ENCODE results near the gene ZFP90.
"Not testable (repeated sequence)": the region's sequence is repeated elsewhere in the genome, so short reads cannot be mapped to it uniquely, and the experiment has no call there.

The ZFP90 gene

DNA sequence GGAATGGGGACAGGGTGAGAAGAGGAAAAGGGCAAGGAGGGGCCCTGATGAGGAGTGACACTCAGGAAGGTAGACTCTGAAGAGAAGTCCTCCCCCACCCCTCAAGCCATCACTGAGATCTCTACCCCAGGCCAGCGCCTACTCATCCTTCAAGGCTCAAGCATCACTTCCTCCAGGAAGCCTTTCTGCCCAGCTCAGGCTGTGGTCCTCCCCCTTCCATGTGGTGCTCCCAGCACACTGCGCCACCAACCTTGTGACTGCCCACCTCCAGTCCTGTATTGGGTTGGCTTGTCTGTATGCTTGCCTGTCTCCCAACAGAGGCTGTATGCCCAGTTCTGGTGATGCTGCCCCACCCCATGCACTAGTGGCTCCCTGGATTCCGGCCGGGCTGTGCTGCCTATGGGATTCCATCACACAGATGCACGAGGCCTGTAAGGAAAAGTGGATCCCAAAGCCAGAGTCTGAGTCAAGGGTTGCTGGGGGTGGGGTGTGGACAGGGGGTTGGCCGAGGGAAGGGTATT is 19.8 kb upstream of the ZFP90 start:
- DNase-seq (ENCODE audit: low spot score), result no peak

DNA sequence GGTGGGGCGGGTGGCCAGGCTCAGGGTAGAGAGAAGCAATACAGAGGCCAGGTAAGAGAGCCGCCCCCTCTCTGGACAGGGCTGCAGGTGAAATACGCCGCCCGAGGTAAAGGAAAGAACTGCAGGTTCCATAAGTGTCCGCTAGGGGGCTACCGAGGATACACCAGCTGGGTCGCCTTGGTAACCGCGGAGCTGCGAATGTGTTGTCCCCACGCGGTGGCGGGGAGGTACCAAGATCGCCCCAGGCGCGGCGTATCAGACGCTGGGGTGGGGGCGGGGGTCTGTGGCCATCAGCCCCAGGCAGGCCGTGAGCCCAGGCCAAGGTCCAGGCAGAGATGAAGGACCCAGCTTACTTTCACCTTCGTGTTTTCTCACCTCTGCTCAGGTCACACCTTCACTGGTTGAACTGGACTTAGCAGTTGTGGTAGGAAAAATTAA is 18.4 kb upstream of the ZFP90 start:
- DNase-seq (ENCODE audit: low spot score), result peak; percentile 71

DNA sequence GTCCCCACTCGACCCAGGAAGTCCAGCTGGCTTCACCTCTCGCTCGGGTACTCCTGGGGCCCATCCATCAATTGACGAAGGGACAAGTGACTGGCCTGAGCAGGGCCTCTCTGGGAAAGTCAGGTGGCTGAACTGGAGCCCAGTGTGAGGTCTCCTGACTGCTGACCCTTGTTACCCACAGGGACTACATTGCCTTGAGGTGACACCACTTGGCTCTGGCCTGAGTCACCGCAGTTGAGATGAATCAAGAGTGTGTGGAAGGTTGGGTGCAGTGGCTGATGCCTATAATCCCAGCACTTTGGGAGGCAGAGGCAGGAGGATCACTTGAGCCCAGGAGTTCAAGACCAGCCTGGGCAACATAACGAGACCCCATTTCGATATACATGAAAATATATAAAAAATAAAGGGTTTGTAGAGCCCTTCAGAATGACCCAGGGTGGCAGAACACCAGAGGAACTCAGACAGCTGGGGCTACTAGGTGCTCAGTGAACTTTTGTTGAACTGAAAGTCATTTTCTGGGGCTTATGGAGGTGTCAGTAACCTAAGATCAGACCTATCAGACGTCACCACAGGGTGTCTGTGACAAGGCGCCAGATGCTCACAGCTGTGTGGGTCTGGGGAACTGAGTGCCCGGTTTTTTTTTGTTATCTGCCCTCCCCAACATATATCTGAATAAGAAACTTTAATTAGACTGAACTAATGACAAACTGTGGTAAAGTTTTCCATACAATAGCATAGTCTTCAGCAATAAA is 14.8 kb upstream of the ZFP90 start:
- DNase-seq (ENCODE audit: low spot score), result no peak

DNA sequence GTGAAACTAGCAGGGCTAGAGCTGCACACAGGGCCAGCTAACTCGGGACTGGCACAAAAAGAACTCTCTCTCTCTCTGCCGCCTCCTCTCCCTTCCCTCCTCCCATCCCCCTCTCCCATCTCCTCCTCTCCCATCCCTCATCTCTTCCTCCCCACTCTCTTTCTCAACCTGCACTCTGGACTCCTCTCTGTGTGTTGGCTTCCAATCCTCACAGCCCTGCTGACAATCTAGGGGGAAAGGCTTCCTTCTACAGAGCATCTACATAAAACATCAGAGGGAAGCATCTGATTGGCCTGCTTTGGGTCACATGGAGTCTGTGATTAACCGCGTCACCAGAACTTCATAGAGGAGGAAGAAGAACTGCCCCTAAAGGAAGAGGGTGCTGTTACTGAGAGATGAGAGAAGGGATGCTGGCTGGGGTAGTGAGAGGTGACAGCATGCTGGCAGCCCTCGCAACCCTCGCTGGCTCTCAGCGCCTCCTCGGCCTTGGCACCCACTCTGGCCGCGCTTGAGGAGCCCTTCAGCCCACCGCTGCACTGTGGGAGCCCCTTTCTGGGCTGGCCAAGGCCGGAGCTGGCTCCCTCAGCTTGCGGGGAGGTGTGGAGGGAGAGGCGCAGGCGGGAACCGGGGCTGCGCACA is 12.8 kb upstream of the ZFP90 start:
- DNase-seq (ENCODE audit: low spot score), result no peak

DNA sequence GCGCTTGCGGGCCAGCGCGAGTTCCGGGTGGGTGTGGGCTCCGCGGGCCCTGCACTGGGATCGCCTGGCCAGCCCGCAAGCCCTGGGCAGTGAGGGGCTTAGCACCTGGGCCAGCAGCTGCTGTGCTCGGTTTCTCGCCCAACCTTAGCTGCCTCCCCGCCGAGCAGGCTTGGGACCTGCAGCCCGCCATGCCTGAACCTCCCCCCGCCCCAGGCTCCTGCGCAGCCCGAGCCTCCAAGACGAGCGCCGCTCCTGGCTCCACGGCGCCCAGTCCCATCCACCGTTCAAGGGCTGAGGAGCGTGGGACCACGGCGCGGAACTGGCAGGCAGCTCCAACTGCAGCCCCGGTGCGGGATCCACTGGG is 12.3 kb upstream of the ZFP90 start:
- no peak for DNase-seq (ENCODE audit: low spot score)

DNA sequence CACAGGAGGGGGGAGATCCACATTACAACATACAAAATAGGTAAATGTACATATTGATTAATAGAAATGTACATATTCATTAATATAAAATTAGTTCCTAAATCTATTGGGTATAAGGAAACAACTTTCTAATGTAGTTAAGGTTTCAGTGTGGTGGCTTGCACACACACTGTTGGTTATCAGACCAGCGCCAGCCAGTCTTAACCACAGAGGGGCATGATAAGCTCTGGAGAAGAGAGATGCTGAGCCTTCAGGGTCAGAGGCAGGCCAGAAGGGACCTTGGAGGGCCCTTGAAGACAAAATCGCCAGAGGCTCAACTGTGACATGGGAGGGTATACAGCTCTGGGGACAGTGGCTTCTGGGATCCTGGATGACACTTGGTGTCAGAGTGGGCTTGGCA is 10.9 kb upstream of the ZFP90 start:
- DNase-seq (ENCODE audit: low spot score), result no peak

DNA sequence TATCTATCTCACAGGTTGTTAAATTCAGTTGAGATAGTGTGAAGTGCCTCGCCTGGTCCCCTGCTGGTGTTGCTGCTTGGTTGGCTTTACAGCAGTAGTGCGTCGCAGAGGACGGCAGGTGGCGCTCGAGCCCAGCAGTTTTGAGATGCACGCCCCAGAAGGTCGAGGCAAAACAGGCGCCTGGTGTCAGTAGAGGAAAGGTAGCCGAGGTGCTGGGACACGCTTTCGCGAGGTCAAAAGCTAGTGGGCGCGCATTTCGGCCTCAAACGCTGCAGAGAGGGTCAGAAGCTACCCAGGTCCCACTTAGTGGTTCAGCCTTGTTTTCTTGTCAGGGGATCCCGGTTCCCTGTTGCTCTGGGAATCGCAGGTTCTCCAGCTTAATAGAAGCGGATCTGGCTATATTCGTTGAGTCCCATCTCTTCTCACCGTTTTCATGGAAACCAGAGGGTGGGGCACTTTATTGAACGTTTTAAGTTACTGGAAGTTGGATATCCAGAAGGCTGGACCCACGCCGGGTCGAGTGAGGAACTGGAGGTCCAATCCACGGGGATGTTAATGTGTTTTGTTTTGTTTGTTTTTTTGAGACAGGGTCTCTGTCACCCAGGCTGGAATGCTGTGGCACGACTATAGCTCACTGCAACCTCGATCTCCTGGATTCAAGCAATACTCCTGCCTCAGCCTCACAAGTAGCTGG is 10.3 kb upstream of the ZFP90 start:
- DNase-seq (ENCODE audit: low spot score), result peak; percentile 77

DNA sequence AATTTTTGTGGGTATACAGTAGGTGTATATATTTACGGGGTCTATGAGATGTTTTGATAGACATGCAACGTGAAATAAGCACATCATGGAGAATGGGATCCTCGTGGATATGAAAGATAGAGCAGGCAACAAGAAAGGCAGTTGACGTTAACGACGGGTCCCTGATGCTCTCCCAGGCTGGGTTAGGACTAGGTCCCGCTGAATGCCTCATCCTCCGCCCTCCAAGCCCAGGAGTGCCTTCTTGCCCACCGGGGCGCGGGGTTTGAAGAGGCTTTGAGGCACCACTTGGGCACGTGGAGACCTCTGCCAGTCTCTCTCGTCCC is 9.5 kb upstream of the ZFP90 start:
- DNase-seq (ENCODE audit: low spot score), result no peak

DNA sequence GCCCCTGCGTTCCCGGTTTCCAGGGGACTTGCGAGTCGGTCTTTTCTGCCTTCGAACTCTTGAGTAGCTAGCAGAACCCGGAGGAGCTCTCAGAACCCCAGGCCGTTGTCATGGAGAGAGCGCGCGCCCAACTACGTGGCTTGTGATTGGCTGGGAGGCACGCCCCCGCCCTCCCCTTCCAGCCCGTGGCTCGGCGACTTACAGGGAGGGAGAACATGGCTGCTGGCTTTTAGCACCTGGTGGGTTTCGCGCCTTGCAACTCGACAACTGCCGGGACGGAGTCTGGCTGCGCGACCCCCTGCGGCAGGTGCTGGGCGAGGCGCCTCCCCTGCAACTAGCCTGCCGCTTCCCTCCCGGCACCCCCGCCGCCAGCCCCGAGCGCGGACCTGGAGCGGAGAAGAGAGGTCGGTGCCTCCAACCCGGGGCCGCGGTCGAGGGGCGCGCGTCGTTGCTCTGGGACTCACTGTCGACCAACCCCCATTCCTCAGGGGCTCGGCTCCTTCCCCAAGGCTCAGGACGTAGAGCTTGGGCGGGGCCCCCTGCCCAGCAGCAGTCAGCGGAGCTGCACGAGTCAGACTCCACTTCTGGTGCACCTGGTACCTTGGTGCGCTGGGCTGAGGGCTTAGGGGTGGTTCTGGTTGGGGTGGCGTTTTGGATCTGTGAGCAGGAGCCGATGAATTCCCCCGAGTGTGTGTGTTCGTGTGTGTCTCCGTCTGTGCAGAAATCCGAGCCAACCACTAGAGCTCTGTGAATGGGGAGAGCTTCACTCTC is 9.0 kb upstream of the ZFP90 start:
- DNase-seq (ENCODE audit: low spot score), result peak; percentile 90

DNA sequence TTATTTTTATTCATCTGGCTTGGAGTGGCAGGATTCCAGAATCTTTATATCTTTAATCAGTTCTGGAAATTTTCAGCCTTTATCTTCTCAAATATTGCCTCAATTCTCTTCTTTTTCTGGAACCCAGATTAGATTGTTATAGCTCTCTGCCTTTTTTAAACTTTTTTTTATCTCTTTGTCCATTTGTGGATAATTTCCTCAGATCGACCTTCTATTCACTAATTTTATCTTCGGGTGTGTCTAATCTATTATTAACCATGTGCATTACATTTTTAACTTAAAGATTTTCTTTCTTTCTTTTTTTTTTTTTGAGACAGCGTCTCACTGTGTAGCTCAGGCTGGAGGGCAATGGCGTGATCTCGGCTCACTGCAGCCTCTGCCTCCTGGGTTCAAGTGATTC is 5.2 kb upstream of the ZFP90 start:
- DNase-seq (ENCODE audit: low spot score), result no peak

DNA sequence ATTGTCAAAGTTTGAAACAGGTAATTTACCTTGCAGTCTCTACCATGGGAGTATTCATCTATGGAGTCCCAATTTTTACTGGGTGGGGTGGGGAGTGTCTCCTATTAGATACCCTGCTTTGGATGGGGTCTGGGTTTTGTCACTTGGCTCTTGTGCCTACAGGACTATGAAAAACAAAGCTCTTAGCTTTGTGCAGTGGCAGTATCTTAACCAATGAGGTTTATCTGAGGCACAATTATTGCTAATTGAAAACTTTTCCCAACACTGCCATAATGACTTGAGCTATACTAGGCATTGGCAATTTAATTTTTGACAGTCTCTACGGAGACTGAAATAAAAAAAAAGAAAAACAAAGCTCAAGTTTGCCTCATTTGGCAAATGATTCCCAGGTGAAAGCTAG is 3.8 kb upstream of the ZFP90 start:
- no peak for DNase-seq (ENCODE audit: low spot score)

DNA sequence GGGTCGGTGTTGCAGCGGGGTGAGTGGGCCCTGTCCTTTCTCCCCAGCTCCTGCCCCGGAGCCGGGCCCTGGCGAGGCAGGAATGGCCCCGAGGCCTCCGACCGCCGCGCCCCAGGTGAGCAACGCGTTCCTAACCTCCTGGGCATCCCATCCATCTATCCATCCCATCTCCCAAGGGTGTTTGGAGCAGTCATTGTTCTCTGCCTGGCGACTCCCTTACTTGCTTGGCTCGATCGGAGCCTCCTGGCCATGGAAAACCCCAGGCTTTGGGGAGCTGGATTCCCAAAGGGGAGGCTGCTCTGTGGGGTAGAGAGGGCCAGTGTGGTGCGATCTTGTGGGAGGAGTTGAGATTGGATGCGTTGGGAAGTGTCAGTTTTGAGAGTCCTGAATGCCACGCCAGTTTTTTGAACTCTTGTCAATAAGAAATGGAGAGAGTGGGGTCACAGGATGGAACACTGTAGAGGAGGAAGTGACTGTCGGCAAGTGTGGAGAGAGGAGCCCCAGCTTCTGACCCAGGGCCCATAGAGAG is 684 bp downstream of the ZFP90 start:
- DNase-seq (ENCODE audit: low spot score), result peak; percentile 14

DNA sequence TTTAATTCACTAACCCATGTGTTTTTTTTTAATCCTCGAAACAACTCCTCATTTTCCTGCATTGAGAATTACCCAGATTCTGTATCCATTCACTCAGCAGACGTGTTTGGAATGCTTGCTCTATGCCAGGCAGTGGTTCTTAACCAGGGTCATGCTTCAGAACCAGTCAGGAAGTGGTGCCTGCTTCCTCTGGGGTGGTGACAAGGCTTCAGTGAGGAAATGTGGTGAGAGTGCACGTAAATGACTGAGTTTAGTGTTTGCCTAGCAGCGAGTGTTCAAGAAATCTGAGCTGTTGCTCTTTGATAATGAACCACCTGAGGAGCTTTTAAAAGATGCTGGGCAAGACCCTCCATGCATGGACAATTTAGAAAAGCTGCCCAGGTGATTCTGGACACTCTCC is 9.9 kb downstream of the ZFP90 start:
- DNase-seq (ENCODE audit: low spot score), result no peak

DNA sequence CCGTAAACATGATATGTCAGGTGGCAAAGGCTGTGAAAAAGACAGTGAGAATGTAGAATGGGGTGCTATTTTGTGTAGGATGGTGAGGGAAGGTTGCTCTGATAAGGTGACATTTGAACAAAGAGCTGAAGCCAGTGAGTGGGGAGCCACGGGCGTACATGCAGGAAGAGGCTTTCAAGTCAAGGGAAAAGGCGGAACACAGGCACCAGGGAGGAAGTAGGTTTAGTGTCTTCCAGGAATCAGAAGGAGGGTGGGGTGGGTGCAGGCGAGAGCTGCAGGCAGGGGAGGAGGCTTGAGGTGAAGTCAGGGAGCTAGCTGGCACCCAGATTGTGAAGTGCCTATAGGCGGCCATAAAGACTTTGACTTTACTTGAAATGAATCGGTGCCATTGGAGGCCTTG is 14.1 kb downstream of the ZFP90 start:
- DNase-seq (ENCODE audit: low spot score), result no peak

DNA sequence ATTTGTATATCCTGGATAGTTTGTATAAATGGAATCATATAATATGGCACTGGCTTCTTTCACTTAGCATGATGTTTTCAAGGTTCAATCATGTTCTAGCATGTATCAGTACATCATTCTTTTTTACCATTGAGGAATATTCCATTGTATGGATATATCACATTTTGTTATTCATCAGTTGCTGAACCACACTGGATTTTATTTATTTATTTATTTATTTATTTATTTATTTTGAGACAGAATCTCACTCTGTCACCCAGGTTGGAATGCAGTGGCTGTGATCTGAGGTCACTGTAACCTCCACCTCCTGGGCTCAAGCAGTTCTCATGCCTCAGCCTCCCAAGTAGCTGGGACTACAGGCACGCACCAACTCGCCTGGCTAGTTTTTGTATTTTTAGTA is 21.2 kb downstream of the ZFP90 start:
- not testable (repeated sequence) for DNase-seq (ENCODE audit: low spot score)

DNA sequence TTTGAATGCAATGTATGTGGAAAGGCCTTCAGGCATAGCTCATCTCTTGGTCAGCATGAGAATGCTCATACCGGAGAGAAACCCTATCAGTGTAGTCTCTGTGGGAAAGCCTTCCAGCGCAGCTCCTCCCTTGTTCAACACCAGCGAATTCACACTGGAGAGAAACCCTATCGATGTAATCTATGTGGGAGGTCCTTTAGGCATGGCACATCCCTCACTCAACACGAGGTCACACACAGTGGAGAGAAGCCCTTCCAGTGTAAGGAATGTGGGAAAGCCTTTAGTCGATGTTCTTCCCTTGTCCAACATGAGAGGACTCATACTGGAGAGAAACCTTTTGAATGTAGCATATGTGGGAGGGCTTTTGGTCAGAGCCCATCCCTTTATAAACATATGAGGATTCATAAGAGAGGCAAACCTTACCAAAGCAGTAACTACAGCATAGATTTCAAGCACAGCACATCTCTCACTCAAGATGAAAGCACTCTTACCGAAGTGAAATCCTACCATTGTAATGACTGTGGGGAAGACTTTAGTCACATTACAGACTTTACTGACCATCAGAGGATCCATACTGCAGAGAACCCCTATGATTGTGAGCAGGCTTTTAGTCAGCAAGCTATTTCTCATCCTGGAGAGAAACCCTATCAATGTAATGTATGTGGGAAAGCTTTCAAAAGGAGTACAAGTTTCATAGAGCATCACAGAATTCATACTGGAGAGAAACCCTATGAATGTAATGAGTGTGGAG is 24.7 kb downstream of the ZFP90 start:
- no peak for DNase-seq (ENCODE audit: low spot score)

DNA sequence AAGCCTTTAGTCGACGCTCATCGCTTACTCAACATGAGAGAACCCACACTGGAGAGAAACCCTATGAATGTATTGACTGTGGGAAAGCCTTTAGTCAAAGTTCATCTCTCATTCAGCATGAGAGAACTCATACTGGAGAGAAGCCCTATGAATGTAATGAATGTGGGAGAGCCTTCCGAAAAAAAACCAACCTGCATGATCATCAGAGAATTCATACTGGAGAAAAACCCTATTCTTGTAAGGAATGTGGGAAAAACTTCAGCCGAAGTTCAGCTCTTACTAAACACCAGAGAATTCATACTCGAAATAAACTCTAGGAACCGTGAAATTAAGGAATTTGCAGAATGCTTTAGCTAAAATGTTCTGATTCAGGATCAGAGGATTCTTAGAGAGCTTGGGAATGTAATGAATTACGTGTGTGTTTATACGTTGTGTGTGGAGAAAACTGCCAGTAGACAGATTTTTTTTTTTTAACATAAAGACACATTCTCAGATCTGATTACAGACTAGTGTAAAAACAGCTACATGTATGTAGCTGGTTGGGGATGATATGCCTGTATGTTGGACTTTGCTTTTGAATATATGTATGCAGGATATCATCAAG is 25.4 kb downstream of the ZFP90 start:
- no peak for DNase-seq (ENCODE audit: low spot score)

DNA sequence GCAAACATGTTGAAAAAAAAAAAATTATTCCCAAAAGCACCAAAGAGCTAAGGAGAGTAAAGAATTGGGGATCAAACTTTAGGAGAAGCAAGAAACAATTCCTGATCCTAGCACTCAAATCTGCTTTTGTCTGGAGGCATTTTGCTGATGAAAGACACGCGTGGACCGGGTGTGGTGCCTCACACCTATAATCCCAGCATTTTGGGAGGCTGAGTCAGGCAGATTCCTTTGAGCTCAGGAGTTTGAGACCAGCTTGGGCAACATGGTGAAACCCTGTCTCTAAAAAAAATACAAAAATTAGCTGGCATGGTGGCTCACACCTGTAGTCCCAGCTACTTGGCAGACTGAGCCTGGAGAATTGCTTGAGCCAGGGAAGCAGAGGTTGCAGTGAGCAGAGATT is 35.4 kb downstream of the ZFP90 start:
- no peak for DNase-seq (ENCODE audit: low spot score)

DNA sequence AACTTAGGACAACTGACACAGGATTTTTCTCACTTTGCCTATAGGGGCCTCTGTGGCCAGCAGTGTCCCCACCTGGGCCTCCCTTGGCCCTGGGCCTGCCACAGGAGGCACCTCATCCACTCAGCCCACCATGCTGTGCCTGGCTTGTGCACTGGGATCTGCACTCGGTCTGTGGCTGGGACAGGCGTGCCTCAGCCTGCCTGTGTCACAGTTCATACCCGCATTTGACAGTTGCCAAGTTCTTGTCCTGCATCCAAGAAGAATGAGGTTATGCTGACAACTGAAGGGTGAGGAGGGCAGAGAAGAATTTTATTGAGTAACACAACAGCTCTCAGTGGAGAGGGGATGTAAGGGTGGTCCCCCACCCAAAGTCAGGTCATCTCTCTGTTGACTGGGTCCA is 36.0 kb downstream of the ZFP90 start:
- DNase-seq (ENCODE audit: low spot score), result no peak

DNA sequence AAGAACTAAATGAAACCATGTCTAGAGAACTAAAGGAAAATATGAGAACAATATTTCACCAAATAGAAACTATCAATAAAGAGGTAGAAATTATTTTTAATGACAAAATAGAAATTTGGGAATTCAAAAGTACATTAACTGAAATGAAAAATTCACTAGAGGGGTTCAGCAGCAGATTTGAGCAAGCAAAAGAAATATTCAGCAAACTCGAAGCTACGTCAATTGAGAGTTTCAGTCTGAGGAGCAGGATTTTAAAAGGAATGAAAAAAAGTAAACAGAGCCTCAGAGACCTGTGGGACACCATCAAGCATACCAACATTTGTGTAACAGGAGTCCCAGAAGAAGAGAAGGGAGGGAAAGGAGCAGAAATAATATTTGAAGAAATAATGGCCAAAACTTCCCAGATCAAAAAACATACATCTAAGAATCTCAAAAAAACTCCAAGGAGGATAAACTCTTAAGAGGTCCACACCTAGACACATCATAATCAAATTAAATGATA is 38.3 kb downstream of the ZFP90 start:
- no peak for DNase-seq (ENCODE audit: low spot score)
